GM23248 (cell line): Measurements from ENCODE around the gene PAPOLA. TPM values are rescaled to one million over a fixed set of nuclear protein-coding genes. Genes with fewer than 3 reads are reported as not detected.
A peak's percentile ranks its signal among the peaks of the same experiment; 100 is the strongest.

ENCODE experiments used
- DNase-seq: peaks from one replicate; pipeline ENCODE4 v3.0.0-alpha.2; 2015
- H2AFZ ChIP-seq: fragments of 200-600 bp; sonication (generic); 2 replicates; pipeline ENCODE4 v1.6.1; 2016; ENCODE audit warnings: antibody characterized with exemption
- H3F3A ChIP-seq: fragments of 200-600 bp; sonication (generic); 2 replicates; pipeline ENCODE4 v1.6.1; 2016; ENCODE audit warnings: mild to moderate bottlenecking, antibody characterized with exemption, mixed run types; ENCODE audit not compliant: insufficient read depth
- H3K27ac ChIP-seq: fragments of 200-600 bp; sonication (generic); 2 replicates; pipeline ENCODE4 v1.5.1; 2016; ENCODE audit warnings: mild to moderate bottlenecking
- H3K27me3 ChIP-seq: fragments of 200-600 bp; sonication (generic); replicated peaks from 2 replicates; pipeline ENCODE4 v1.6.1; 2016; ENCODE audit warnings: mild to moderate bottlenecking; ENCODE audit not compliant: insufficient read depth
- H3K36me3 ChIP-seq: fragments of 200-600 bp; sonication (generic); 2 replicates; pipeline ENCODE4 v1.6.1; 2016; ENCODE audit warnings: low read depth, mild to moderate bottlenecking
- H3K4me1 ChIP-seq: fragments of 200-600 bp; sonication (generic); 2 replicates; pipeline ENCODE4 v1.6.1; 2016; ENCODE audit warnings: mild to moderate bottlenecking; ENCODE audit not compliant: insufficient read depth
- H3K4me2 ChIP-seq: fragments of 200-600 bp; sonication (generic); one replicate; pipeline ENCODE4 v1.6.1; 2016; ENCODE audit warnings: mild to moderate bottlenecking; ENCODE audit not compliant: unreplicated experiment
- H3K4me3 ChIP-seq: fragments of 200-600 bp; sonication (generic); 2 replicates; pipeline ENCODE4 v1.5.1; 2016; ENCODE audit warnings: mild to moderate bottlenecking
- H3K79me2 ChIP-seq: fragments of 200-600 bp; sonication (generic); 2 replicates; pipeline ENCODE4 v1.6.1; 2016; ENCODE audit warnings: mild to moderate bottlenecking; ENCODE audit not compliant: insufficient read depth
- H3K9ac ChIP-seq: fragments of 200-600 bp; sonication (generic); 2 replicates; pipeline ENCODE4 v1.6.1; 2016; ENCODE audit warnings: mild to moderate bottlenecking
- H3K9me2 ChIP-seq: fragments of 200-600 bp; sonication (generic); 2 replicates; pipeline ENCODE4 v1.6.1; 2016; ENCODE audit warnings: mixed run types, mild to moderate bottlenecking, moderate library complexity; ENCODE audit not compliant: insufficient read depth
- H3K9me3 ChIP-seq: fragments of 200-600 bp; sonication (generic); one replicate; pipeline ENCODE4 v1.6.1; 2017; ENCODE audit warnings: low read depth
- H4K20me1 ChIP-seq: fragments of 200-600 bp; sonication (generic); 2 replicates; pipeline ENCODE4 v1.6.0; 2016; ENCODE audit not compliant: insufficient read depth
- EZH2 ChIP-seq: fragments of 200-600 bp; sonication (generic); IDR thresholded peaks from 2 replicates; pipeline ENCODE4 v1.6.1; 2018; ENCODE audit warnings: antibody characterized with exemption, mild to moderate bottlenecking; ENCODE audit not compliant: insufficient read depth, poor library complexity, severe bottlenecking
- EZH2phosphoT487 ChIP-seq: fragments of 200-600 bp; sonication (generic); IDR thresholded peaks from 2 replicates; pipeline ENCODE4 v1.6.1; 2018; ENCODE audit warnings: antibody characterized with exemption, moderate library complexity, mild to moderate bottlenecking, low read depth; ENCODE audit not compliant: insufficient read depth
- WGBS, 2 experiments: methylation state at CpG; one replicate each; pipeline ENCODE4 v1.1.6; 2015 to 2017; ENCODE audit warnings: low lambda C conversion rate in 2 of 2, low coverage in 1 of 2; ENCODE audit errors: missing lambda C conversion rate in 2 of 2; 5-methylcytosine and 5-hydroxymethylcytosine counted together
- in situ Hi-C: fragments of 300-500 bp; cut with MboI; formaldehyde crosslinking; loops from 2 replicates; pipeline ENCODE4 v1.15.0; 2020
- polyA plus RNA-seq: library from polyadenylated mRNA; unstranded; fragments of >200 nt; fragmentation: Nextera tagmentation; extraction: Ambion mirVana; gene quantifications from 2 replicates; pipeline ENCODE4 v1.2.1, GENCODE V29; 2016
- total RNA-seq: library from RNA; depleted of rRNA; stranded (reverse); fragments of >200 nt; shearing (Covaris generic); gene quantifications from 2 replicates; pipeline ENCODE4 v1.2.3, GENCODE V29; 2014

The PAPOLA gene
- total and polyA plus RNA-seq, 2 experiments from 2014 or later, result 64.3 to 119 TPM

- TF ChIP-seq EZH2 (no peak), EZH2phosphoT487 (no peak)
- H3K4me2 ChIP-seq, result no peak overlapping the region
- peaks cover 13% of the 10 kb centered on the region for H3K4me1 ChIP-seq
- in situ Hi-C loops, result no loop called here
- DNase-seq, result no peak
- no peak overlapping the region for H3K27ac ChIP-seq
- no peaks in the 10 kb centered on the region for H3K27me3 ChIP-seq
- H4K20me1 ChIP-seq, result peaks cover 64% of the 10 kb centered on the region
- H3K36me3 ChIP-seq, result no peaks in the 10 kb centered on the region
- no peak overlapping the region for H2AFZ ChIP-seq
- no peaks in the 10 kb centered on the region for H3K9me2 ChIP-seq
- H3K4me3 ChIP-seq, result no peak overlapping the region
- H3K79me2 ChIP-seq, result peaks cover 100% of the 10 kb centered on the region
- H3F3A ChIP-seq, result peaks cover 3% of the 10 kb centered on the region; the same call in 1 of the 2 replicates
- 80 to 85% methylated on average over 5 of the region's 5 CpGs for WGBS, 2 experiments
- no peaks in the 10 kb centered on the region for H3K9me3 ChIP-seq
- H3K9ac ChIP-seq, result no peak overlapping the region
These were observed 10.6 kb downstream of the PAPOLA start for GRCh38 chr14:96512602-96513397.

- TF ChIP-seq EZH2, result no peak
- TF ChIP-seq EZH2phosphoT487, result no peak
- WGBS, 2 experiments, result 73 to 85% methylated on average over 3 of the region's 3 CpGs
- H4K20me1 ChIP-seq, result peaks cover 53% of the 10 kb centered on the region
These were observed 12.5 kb downstream of the PAPOLA start for GRCh38 chr14:96514694-96515093.

GRCh38 chr14:96515731-96516130 is 13.5 kb downstream of the PAPOLA start:
- H3K9me3 ChIP-seq, result no peaks in the 10 kb centered on the region
- peaks cover 46% of the 10 kb centered on the region for H4K20me1 ChIP-seq
- H3K4me3 ChIP-seq, result no peak overlapping the region
- no peak overlapping the region for H2AFZ ChIP-seq
- peaks cover under 1% of the 10 kb centered on the region; the same call in 1 of the 2 replicates for H3K36me3 ChIP-seq
- no peaks in the 10 kb centered on the region for H3K27me3 ChIP-seq
- no peaks in the 10 kb centered on the region for H3K9me2 ChIP-seq
- in situ Hi-C loops, result no loop called here
- H3K79me2 ChIP-seq, result peaks cover 100% of the 10 kb centered on the region
- no peak for TF ChIP-seq EZH2phosphoT487
- no peak for TF ChIP-seq EZH2
- peaks cover 3% of the 10 kb centered on the region; the same call in 1 of the 2 replicates for H3F3A ChIP-seq
- peaks cover 13% of the 10 kb centered on the region for H3K4me1 ChIP-seq
- no peak overlapping the region for H3K9ac ChIP-seq
- H3K27ac ChIP-seq, result no peak overlapping the region
- H3K4me2 ChIP-seq, result no peak overlapping the region
- 96 to 98% methylated on average over 1 of the region's 1 CpG for WGBS, 2 experiments
- peak; percentile 26 for DNase-seq

More at GRCh38 chr14:96514694-96515093, 12.5 kb downstream of the PAPOLA start:
- H3K79me2 ChIP-seq, result peaks cover 100% of the 10 kb centered on the region
- H3K4me1 ChIP-seq, result peaks cover 13% of the 10 kb centered on the region
- H3K27me3 ChIP-seq, result no peaks in the 10 kb centered on the region
- H3K9me2 ChIP-seq, result no peaks in the 10 kb centered on the region
- in situ Hi-C loops, result no loop called here
- DNase-seq, result no peak
- H3K27ac ChIP-seq, result no peak overlapping the region
- H3F3A ChIP-seq, result peaks cover 3% of the 10 kb centered on the region; the same call in 1 of the 2 replicates
- no peaks in the 10 kb centered on the region for H3K9me3 ChIP-seq
- no peaks in the 10 kb centered on the region for H3K36me3 ChIP-seq
- H3K9ac ChIP-seq, result no peak overlapping the region
- H3K4me2 ChIP-seq, result no peak overlapping the region
- H3K4me3 ChIP-seq, result no peak overlapping the region
- H2AFZ ChIP-seq, result no peak overlapping the region

- in situ Hi-C loops, result no loop called here
- H3K9me3 ChIP-seq, result no peaks in the 10 kb centered on the region
- no peak overlapping the region for H3K9ac ChIP-seq
- peaks cover 3% of the 10 kb centered on the region; the same call in 1 of the 2 replicates for H3F3A ChIP-seq
- no peaks in the 10 kb centered on the region for H3K9me2 ChIP-seq
- no peaks in the 10 kb centered on the region for H3K27me3 ChIP-seq
- no peak overlapping the region for H2AFZ ChIP-seq
- no peak for DNase-seq
- peaks cover 40% of the 10 kb centered on the region for H4K20me1 ChIP-seq
- TF ChIP-seq EZH2, result no peak
- TF ChIP-seq EZH2phosphoT487, result no peak
- peaks cover 13% of the 10 kb centered on the region for H3K4me1 ChIP-seq
- H3K79me2 ChIP-seq, result peaks cover 100% of the 10 kb centered on the region
- no peak overlapping the region for H3K4me2 ChIP-seq
- no peak overlapping the region for H3K4me3 ChIP-seq
- WGBS, 2 experiments, result 86 to 93% methylated on average over 1 of the region's 1 CpG
- H3K36me3 ChIP-seq, result peaks cover 5% of the 10 kb centered on the region; the same call in 1 of the 2 replicates
- H3K27ac ChIP-seq, result no peak overlapping the region
These were observed 14.2 kb downstream of the PAPOLA start for GRCh38 chr14:96516351-96516750.
